Measurements from ENCODE around the gene ZNF892.
"Not testable (repeated sequence)": the region's sequence is repeated elsewhere in the genome, so short reads cannot be mapped to it uniquely, and the experiment has no call there.

ZNF892 gene

GRCh38 chr2:95231723-95232122 is 24.4 kb downstream of the ZNF892 start:
- peak; percentile 57 for DNase-seq (ENCODE audit: low spot score)

GRCh38 chr2:95232232-95232631 is 24.9 kb downstream of the ZNF892 start:
- no peak for DNase-seq (ENCODE audit: low spot score)

GRCh38 chr2:95234286-95234785 is 27.0 kb downstream of the ZNF892 start:
- no peak for DNase-seq (ENCODE audit: low spot score)

- DNase-seq (ENCODE audit: low spot score): no peak
Measured at GRCh38 chr2:95234816-95235215, 27.5 kb downstream of the ZNF892 start.

- no peak for DNase-seq (ENCODE audit: low spot score)
Measured at GRCh38 chr2:95238131-95238530, 30.8 kb downstream of the ZNF892 start.

GRCh38 chr2:95240091-95240490 is 32.8 kb downstream of the ZNF892 start:
- no peak for DNase-seq (ENCODE audit: low spot score)

GRCh38 chr2:95240556-95240955 is 33.2 kb downstream of the ZNF892 start:
- no peak for DNase-seq (ENCODE audit: low spot score)

GRCh38 chr2:95242084-95242483 is 34.8 kb downstream of the ZNF892 start:
- not testable (repeated sequence) for DNase-seq (ENCODE audit: low spot score)
